GM21529 (cell line): ENCODE data around the gene JMJD8.

Experiments
- ATAC-seq: cut with Tn5 transposase; IDR thresholded peaks from one replicate; pipeline ENCODE4 v1.9.1; 2021; ENCODE audit not compliant: unreplicated experiment

Gene JMJD8

DNA sequence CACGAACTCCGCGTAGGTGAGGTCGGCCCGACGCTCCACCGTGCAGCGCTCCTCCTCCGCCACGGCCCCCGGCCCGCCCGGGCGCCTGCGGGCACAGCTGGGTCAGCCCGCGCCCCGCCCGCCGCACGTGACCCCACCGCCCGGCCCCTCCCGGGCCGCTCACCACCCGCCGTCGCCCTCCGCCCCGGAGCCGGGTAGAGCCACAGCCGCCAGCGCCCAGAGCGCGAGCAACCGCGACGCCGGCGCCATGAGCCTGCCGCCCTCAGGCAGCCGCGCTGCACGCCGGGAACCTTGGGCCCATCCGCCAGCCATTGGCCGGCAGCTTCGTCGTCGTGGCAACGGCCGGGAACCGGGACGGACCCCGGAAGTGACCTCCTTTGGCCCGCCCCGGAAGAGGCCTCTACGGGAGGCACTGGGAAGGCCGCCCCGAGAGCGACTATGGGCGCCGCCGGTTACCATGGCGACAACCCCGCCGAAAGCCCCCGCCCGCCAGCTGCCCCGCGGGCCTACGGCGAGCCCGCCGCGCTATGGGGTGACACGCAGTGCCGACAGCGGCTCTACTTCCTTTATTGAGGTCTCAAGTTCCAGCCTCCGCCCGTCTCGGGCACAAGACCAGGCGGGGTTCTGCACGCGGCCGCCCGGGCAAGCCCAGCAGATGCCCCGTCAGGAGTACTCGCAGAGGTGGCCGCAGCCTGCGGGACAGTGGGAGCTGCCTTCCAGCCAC is at the start of gene JMJD8:
JMJD8 (minus strand) TSS at position 264 of the 724 bp plus-strand sequence; CDS start at position 249, 15 bp downstream.
- peak; percentile 63 for ATAC-seq

- no peak for ATAC-seq
Observed at GRCh38 chr16:733382-734207, 49.5 kb upstream of the JMJD8 start.

DNA sequence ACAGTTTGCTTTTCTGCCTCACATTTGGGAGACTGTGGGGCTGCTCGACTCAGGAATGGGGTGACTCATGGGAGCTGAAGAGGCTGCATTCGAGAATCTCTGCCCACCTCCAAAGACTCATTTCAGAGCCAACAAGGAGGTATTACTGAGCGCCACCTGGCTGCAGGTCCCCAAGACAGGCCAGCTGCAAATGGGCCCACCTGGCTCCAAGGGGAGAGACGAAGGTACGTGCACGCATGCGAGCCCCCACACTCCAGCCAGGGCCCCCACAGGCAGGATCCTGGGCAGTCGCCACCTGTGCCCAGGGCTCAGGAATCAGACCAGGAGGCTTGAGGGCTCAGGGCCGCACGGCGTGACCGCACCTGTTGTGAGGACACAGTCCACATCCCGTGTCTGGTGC is 48.8 kb upstream of the JMJD8 start:
- no peak for ATAC-seq

DNA sequence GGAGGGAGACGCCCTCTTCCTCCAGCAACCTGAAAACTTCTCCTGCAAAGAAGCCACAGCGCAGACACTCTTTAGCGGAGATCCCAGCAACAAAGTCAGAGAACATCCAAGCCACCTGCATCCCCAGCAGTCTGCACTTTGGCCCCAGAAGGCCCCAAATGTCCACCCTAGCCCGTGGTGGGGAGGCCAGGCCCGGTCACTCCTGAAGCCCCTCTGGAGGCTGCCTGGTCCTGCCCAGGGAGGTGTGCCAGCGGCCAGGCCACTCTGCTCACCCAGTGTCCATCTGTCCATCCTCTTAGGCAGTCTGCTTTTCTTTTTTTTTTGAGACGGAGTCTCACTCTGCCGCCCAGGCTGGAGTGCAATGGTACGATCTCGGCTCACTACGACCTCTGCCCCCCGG is 48.2 kb upstream of the JMJD8 start:
- ATAC-seq: no peak

DNA sequence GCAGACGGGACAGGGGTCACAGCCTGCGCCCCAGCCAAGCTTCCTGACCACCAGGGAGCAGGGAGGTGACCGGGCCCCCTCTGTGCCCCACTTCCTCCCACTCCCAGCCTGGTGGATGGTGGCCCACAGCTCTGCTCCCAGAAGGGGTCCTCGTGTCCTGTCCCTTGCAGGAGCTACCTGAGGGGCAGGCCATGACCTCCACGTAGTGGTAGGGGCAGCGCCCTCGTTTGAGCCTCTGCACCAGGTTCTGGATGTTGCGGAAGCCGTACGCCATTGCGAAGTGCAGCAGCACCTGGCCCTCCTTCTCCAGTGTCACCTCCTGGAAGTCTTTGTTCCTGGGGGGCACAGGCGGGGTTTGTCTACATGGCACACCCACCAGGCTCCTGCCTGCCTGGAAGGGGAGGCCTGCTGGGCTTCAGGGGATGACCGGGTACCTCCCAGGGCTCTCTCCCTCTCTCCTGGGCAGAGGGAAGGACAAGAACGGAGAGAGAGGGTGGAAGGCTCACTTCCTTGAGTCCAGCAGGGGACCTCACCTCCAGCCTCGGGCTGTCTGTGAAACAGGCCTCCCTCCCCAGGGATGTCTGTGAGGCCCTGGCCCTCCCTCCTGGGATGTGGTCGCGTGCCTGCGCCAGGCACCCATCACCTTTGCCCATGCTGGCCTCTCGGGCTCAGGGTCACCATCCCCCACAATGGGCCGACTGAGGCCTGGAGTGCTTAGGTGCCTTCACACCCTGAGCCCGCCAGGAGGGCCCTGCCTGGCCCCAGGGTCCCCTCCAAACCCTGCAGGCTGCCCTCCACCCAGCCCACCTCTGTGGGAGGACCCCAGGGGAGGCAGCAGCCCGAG is 46.8 kb upstream of the JMJD8 start:
- ATAC-seq: no peak

GRCh38 chr16:729768-730665 is 45.9 kb upstream of the JMJD8 start:
- ATAC-seq: no peak

- no peak for ATAC-seq
Observed at GRCh38 chr16:728890-729744, 45.0 kb upstream of the JMJD8 start.

DNA sequence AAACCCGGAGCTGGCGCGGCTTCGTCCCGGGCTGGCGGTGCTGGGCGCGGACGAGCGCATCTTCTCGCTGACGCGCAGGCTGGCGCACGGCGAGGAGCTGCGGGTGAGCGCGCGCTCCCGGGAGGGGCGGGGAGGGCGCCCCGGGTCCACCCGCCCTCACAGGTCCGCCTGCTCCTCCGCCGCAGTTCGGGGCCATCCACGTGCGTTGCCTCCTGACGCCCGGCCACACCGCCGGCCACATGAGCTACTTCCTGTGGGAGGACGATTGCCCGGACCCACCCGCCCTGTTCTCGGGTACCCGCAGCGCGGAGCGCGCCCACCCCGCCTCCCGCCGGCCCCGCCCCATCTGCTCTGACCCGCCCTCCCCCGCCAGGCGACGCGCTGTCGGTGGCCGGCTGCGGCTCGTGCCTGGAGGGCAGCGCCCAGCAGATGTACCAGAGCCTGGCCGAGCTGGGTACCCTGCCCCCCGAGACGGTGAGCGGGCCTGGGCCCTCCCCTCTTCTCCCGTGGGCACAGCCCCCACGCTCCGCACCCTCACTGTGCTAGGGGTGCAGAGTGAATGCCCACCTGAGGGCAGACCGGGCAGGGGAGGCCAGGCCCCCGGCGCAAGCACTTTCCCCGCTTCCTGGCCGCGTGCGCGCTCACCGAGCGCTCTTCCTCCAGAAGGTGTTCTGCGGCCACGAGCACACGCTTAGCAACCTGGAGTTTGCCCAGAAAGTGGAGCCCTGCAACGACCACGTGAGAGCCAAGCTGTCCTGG is 44.2 kb upstream of the JMJD8 start:
- ATAC-seq: peak; percentile 27

DNA sequence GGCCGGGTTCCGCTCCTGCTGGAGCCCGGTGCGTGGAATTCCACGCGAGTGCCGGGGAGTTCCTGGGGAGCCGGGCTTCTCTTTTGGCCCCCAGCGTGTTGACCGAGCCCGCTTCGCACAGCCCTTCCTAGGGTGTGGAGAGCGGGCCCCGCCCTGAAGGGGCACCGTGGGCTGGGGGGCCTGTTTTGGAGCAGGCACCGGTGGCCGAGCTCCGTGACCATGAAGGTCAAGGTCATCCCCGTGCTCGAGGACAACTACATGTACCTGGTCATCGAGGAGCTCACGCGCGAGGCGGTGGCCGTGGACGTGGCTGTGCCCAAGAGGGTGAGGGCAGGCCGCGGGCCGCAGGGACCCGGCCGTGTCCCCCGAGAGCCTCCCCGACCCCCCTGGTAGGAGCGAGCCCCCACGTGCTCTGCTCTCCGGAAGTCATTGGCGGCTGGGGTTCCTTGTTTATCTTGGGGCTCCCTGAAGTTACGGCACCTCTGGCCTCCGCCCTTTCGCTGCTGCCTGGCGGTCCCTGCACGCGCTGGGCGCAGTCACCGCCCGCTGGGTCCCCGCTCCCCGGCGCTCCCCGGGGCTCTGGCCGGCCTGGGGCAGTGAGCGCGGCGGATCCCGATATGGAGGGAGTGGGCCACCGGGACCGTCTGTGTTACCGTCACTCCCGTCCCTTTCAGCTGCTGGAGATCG is 43.3 kb upstream of the JMJD8 start:
- ATAC-seq: no peak

DNA sequence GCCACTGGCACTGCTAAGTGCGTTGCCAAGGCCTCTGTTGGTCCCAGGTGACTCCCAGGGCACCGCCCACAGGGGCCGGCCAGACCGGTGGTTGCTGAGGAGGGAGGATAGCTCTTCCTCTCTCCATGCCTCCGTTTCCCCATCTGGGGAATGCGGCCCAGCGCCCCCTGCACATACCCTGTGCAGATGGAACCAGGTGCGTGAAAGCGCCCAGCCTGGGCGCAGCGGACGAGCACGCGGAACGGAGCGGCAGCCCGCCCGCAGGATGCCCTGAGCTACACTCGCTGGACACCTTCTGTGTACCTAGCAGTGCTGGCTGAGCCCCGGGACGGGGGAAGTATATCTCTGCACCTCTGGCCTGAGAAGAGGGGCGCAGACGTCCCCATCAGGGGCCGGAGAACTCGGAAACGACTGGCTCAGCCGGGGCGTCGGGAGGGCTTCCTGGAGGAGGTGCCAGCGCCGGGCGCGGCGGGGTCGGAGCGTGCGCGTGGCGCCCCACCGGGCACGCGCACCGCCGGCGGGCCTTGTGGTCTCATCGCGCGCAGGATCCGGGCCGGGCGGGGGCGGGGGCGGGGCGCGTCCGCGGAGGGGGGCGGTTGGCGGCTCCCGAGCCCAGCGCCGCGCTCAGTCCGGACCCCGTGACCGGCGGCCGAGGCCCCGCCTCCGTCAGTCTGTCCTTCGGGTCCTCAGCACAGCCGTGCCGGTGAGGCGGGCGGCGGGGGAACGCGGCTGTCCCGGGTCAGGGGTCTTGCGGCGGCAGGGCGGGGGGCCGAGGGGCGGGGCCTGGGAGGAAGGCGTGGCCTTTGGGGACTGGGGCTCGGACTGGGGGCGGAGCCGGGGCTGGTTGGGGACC is 42.5 kb upstream of the JMJD8 start, which contains the start of the genes CCDC78 and HAGHL:
CCDC78 (minus strand) TSS at position 6 of the 853 bp plus-strand sequence. CDS start 76 bp downstream, outside the sequence.
HAGHL (plus strand) TSS at position 669 of the 853 bp plus-strand sequence. CDS start 404 bp downstream, outside the sequence.
- peak; percentile 34 for ATAC-seq

GRCh38 chr16:726188-726437 is 42.0 kb upstream of the JMJD8 start:
- no peak for ATAC-seq

- no peak for ATAC-seq
Observed at GRCh38 chr16:725463-726187, 41.5 kb upstream of the JMJD8 start.

DNA sequence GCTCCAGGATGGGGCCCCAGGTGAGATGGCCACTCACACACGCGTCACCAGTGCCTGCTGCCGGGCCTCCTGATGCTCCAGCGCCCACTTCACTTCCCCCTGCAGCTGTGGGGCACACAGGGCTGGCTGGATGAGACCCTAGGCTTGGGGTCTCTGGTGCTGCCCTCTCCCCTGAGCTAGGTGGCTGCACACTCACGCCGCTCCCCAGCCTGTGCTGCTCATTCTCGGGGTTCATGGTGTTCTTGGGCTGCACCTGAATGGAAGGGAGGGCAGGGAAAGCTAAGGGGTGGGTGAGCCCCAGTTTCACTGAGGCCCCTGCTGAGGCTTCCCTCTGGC is 40.9 kb upstream of the JMJD8 start:
- ATAC-seq: no peak

DNA sequence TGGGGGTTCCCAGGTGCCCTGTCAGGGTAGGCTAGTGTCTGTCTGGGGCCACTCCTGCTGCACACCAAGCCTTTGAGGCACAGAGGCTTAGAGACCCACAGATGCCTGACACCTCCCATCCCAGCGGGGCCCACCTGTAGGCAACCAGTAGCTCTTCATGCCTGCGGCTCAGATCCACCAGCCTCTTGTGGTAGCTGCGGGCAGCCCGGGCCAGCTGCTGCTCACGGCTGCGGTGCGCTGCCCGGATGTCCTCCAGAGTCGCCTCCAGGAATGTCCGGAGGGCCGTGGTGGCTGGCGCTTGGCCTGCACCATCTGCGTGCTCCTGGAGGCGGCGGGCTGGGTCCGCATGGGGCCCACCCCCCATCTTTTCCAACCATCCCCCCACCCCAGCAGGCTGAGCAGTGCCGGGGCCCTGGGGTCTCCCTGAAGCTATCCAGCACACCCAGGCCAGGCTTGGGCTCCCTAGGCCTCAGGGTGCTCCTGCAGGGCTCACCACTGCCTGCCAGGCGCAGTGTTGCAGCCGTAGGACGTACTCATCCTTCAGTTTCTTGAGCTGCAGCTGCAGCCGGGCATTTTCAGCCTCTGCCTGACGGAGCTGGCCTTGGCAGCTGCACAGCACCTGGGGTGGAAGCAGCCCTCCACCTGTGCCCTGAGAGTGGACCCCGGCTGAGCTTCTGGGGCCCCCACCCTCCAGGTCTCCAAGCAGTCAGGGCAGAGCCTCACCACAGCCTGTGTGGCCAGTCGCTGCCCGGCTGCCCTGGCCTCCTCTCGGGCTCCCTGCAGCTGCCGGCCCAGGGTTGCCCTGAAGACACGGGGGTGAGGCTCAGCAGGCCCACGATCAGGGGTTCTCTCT is 40.3 kb upstream of the JMJD8 start:
- no peak for ATAC-seq

DNA sequence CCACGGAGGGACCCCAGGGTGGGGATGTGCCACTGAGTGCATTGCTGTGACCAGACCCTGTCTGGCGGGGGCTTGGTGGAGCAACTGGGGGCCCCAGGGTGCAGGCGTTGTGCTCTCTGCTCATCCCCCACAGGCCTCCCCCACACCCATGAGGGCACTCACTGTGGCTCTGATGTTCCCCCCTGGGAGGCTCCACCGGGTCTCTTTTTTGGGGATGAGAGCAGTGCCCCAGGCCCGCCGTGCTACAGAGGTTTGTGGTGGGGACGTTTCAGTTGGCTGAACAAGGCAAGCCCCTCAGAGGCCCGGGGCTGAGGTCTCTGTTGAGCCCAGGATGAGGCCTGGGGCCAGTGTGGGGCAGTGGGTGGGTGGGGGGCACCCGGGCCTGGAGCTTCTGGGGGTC is 39.6 kb upstream of the JMJD8 start:
- ATAC-seq: no peak
